PC-3 (cell line): ENCODE results near the gene RTP1.

Experiments
- CTCF ChIP-seq: fragments of 300-600 bp; sonication (generic); conservative IDR thresholded peaks from 2 replicates; pipeline ENCODE4 v1.5.1; 2017; ENCODE audit warnings: antibody characterized with exemption, low read depth, mild to moderate bottlenecking, low read length
- EZH2phosphoT487 ChIP-seq: fragments of 300-600 bp; sonication (generic); IDR thresholded peaks from 2 replicates; pipeline ENCODE4 v1.6.1; 2018; ENCODE audit warnings: mild to moderate bottlenecking, antibody characterized with exemption, low read length, borderline replicate concordance

DNA sequence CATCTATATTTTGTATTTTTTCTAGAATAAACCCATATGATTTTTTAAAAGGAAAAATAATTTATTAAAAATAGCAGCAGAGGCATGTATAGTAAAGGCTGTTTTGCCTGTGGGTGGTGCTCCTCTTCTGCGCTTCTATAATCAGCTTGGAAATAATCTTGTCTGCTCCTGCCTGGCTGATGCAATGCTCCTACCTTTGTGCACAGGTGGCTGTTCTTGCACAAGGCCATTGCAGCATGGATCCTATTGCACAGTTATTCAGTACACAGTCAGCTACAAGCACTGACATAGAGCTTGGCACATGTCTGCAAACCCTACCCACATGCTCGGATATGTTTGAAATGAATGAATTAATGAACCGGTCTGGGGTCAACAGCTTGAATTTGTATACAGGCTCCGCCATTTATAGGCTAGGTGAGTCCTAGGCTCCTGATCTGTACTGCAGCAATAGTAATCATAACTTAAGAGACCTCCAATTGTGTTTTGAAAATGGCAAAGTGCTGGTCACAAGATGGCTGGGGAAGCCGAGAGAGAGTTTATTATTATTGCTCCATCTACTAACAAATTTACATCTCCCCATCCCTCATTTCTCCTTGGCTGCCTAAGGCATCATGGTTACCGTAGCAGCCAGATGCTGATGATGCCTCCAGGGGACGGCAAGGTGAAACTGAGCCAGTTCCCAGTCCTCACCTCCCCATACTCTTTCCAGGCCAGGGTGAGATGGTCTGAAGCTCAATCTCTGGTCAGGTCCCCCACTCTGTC is 532 bp upstream of the RTP1 start:
- TF ChIP-seq CTCF (no peak), EZH2phosphoT487 (no peak)
